GM19035 (cell line): Measurements from ENCODE around the gene KPNA2.
"Not testable (repeated sequence)": the region's sequence is repeated elsewhere in the genome, so short reads cannot be mapped to it uniquely, and the experiment has no call there.

ENCODE experiments used
- ATAC-seq: cut with Tn5 transposase; IDR thresholded peaks from one replicate; pipeline ENCODE4 v1.9.1; 2021; ENCODE audit not compliant: unreplicated experiment

Gene KPNA2

GRCh38 chr17:68054296-68054900, 18.9 kb downstream of the KPNA2 start:
- ATAC-seq: no peak

- ATAC-seq: no peak
These were observed 22.0 kb downstream of the KPNA2 start for GRCh38 chr17:68057531-68057952.

- no peak for ATAC-seq
These were observed 24.8 kb downstream of the KPNA2 start for GRCh38 chr17:68060336-68060735.

GRCh38 chr17:68061512-68062313, 26.2 kb downstream of the KPNA2 start:
- no peak for ATAC-seq

GRCh38 chr17:68065366-68065765, 29.8 kb downstream of the KPNA2 start:
- not testable (repeated sequence) for ATAC-seq

GRCh38 chr17:68068512-68068911, 33.0 kb downstream of the KPNA2 start:
- ATAC-seq: not testable (repeated sequence)

- not testable (repeated sequence) for ATAC-seq
These were observed 35.3 kb downstream of the KPNA2 start for GRCh38 chr17:68070582-68071444.

- no peak for ATAC-seq
These were observed 38.7 kb downstream of the KPNA2 start for GRCh38 chr17:68074279-68074678.

GRCh38 chr17:68075953-68076607, 40.5 kb downstream of the KPNA2 start:
- ATAC-seq: not testable (repeated sequence)

- not testable (repeated sequence) for ATAC-seq
These were observed 42.0 kb downstream of the KPNA2 start for GRCh38 chr17:68077498-68077897.

- no peak for ATAC-seq
These were observed 45.0 kb downstream of the KPNA2 start for GRCh38 chr17:68080411-68081150.

- ATAC-seq: not testable (repeated sequence)
These were observed 46.0 kb downstream of the KPNA2 start for GRCh38 chr17:68081305-68082265.

GRCh38 chr17:68085771-68086381, 50.3 kb downstream of the KPNA2 start:
- ATAC-seq: peak; percentile 42

GRCh38 chr17:68086666-68087065, 51.1 kb downstream of the KPNA2 start:
- not testable (repeated sequence) for ATAC-seq

- not testable (repeated sequence) for ATAC-seq
These were observed 51.6 kb downstream of the KPNA2 start for GRCh38 chr17:68087131-68087623.

- no peak for ATAC-seq
These were observed 52.3 kb downstream of the KPNA2 start for GRCh38 chr17:68087851-68088250.

- no peak for ATAC-seq
These were observed 54.3 kb downstream of the KPNA2 start for GRCh38 chr17:68089881-68090280.

- no peak for ATAC-seq
These were observed 59.0 kb downstream of the KPNA2 start for GRCh38 chr17:68094481-68095078.
